Measurements from ENCODE around the gene AP1M2.
"Not testable (repeated sequence)": the region's sequence is repeated elsewhere in the genome, so short reads cannot be mapped to it uniquely, and the experiment has no call there.

Gene AP1M2

DNA sequence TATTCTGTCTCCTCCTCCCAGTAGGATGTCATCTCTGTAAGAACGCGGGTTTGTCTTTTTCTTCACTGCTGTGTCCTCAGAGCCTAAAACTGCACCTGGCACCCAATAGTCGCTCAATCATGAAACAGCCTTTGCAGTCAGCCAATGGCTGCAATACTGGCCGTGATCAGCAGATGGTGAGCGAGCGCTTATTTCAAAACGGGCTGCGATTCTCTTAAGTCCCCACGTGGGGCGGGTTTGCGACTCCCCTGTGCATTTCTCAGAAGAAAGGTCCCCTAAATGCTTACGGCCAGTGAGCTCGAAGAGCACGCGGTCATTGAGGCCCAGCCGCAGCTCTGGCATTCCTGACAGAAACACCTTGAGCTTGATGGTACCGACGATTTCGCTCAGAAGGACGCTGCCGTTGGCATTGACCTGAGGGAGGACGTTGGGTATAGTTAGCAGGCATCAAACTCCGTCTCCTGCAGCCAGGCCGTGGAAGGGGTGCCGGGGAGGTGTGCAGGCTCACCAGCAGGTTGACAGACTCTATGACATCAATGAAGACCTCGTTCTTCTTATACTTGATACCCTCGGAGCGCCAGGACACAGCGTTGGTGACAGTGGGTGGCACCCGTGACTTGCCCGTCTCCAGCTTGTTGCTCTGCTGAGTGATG lies 6.0 kb downstream of the AP1M2 start:
- H3K36me3 ChIP-seq (ENCODE audit: control insufficient read depth, insufficient read depth, low read length): no peaks in the 10 kb centered on the region
- H3K27ac ChIP-seq (ENCODE audit: insufficient read depth, low read length, poor library complexity, severe bottlenecking): no peak overlapping the region

DNA sequence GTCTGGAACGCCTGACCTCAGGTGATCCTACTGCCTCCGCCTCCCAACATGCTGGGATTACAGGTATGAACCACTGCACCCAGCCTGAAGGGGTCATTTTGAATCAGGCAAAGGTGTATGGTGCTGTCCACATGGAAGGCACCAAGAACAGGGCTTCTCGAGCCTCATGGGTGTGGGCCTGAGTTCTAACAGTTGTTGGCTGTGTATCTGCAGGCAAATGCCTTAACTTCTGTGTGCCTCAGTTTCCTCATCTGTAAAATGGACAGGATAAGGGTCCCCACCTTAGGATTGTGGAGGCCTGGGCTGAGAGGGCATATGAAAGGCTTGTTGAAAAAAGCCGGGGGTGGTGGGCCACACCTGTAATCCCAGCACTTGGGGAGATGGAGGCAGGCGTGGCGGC lies 9.2 kb downstream of the AP1M2 start:
- H3K9me3 ChIP-seq (ENCODE audit: control insufficient read depth, low read length): no peaks in the 10 kb centered on the region
- no peak for DNase-seq
- no peak overlapping the region for H3K4me3 ChIP-seq (ENCODE audit: insufficient read depth, low read depth, low read length, poor library complexity, severe bottlenecking)
- no peaks in the 10 kb centered on the region for H3K4me1 ChIP-seq (ENCODE audit: control insufficient read depth, insufficient read depth, low read length, poor library complexity, severe bottlenecking)
- H3K27me3 ChIP-seq (replicated peaks; ENCODE audit: control insufficient read depth, insufficient read depth, low read length, poor library complexity, severe bottlenecking): no peaks in the 10 kb centered on the region
- no peak overlapping the region for H3K27ac ChIP-seq (ENCODE audit: insufficient read depth, low read length, poor library complexity, severe bottlenecking)
- H3K36me3 ChIP-seq (ENCODE audit: control insufficient read depth, insufficient read depth, low read length): no peaks in the 10 kb centered on the region

More for the DNA sequence above, 6.0 kb downstream of the AP1M2 start:
- DNase-seq: peak; percentile 71 to 78 (median 75)
- no peaks in the 10 kb centered on the region for H3K27me3 ChIP-seq (replicated peaks; ENCODE audit: control insufficient read depth, insufficient read depth, low read length, poor library complexity, severe bottlenecking)
- H3K4me3 ChIP-seq (ENCODE audit: insufficient read depth, low read depth, low read length, poor library complexity, severe bottlenecking): no peak overlapping the region
- H3K4me1 ChIP-seq (ENCODE audit: control insufficient read depth, insufficient read depth, low read length, poor library complexity, severe bottlenecking): no peaks in the 10 kb centered on the region
- H3K9me3 ChIP-seq (ENCODE audit: control insufficient read depth, low read length): no peaks in the 10 kb centered on the region

DNA sequence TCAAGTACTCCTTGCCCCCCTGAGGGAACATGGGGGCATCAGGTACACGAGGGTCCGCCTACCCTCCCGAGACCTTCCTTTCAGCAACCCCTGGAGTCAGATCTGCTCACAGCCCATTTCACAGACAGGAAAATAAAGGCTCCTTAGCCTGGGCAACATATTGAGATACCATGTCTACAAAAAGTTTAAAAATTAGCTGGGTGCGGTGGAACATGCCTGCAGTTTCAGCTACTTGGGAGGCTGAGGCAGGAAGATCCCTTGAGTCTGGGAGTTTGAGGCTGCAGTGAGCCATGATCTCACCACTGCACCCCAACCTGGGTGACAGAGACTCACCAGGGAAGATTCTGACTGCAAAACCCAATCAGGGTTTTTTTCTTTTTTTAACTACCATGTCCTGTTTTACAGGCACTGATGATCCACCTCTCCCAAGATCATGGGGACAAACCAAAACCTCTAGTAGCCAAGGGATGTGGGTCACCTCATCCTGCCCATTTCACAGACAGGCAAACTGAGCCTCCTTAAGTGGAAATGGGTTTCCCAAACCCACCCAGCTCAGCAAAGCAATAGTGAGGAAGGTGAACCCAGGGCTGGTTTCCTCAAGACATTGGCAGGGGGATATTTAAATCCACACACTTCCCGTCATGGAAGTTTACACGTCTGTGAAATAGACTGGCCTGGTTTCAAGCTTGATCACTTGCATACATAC lies 11.9 kb downstream of the AP1M2 start:
- no peak for DNase-seq
- no peak overlapping the region for H3K4me3 ChIP-seq (ENCODE audit: insufficient read depth, low read depth, low read length, poor library complexity, severe bottlenecking)
- H3K36me3 ChIP-seq (ENCODE audit: control insufficient read depth, insufficient read depth, low read length): no peaks in the 10 kb centered on the region
- H3K27me3 ChIP-seq (replicated peaks; ENCODE audit: control insufficient read depth, insufficient read depth, low read length, poor library complexity, severe bottlenecking): no peaks in the 10 kb centered on the region
- H3K4me1 ChIP-seq (ENCODE audit: control insufficient read depth, insufficient read depth, low read length, poor library complexity, severe bottlenecking): peaks cover 6% of the 10 kb centered on the region
- H3K27ac ChIP-seq (ENCODE audit: insufficient read depth, low read length, poor library complexity, severe bottlenecking): no peak overlapping the region
- no peaks in the 10 kb centered on the region for H3K9me3 ChIP-seq (ENCODE audit: control insufficient read depth, low read length)

DNA sequence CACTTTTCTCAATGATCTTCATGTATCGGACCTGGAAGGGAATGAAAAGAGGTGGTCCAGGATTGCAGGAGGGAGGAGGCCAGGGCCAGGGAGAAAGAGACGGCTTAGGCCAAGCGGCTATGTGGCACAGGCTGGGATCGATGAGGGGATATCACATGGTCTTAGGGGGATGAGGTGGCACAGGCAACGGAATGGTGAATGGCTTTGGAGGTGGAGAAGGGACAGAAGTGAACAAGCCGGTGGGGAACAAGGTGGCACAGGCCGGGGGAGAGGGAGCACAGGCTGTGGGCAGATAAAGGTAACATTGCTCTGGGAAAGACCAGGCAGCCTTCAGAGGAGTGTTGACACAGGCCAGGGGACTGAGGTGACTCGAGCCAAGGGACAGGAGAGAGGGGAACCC lies 12.7 kb downstream of the AP1M2 start:
- no peaks in the 10 kb centered on the region for H3K36me3 ChIP-seq (ENCODE audit: control insufficient read depth, insufficient read depth, low read length)
- H3K4me3 ChIP-seq (ENCODE audit: insufficient read depth, low read depth, low read length, poor library complexity, severe bottlenecking): no peak overlapping the region
- no peak for DNase-seq
- no peaks in the 10 kb centered on the region for H3K27me3 ChIP-seq (replicated peaks; ENCODE audit: control insufficient read depth, insufficient read depth, low read length, poor library complexity, severe bottlenecking)
- H3K27ac ChIP-seq (ENCODE audit: insufficient read depth, low read length, poor library complexity, severe bottlenecking): no peak overlapping the region
- H3K4me1 ChIP-seq (ENCODE audit: control insufficient read depth, insufficient read depth, low read length, poor library complexity, severe bottlenecking): peaks cover 7% of the 10 kb centered on the region
- no peaks in the 10 kb centered on the region for H3K9me3 ChIP-seq (ENCODE audit: control insufficient read depth, low read length)

DNA sequence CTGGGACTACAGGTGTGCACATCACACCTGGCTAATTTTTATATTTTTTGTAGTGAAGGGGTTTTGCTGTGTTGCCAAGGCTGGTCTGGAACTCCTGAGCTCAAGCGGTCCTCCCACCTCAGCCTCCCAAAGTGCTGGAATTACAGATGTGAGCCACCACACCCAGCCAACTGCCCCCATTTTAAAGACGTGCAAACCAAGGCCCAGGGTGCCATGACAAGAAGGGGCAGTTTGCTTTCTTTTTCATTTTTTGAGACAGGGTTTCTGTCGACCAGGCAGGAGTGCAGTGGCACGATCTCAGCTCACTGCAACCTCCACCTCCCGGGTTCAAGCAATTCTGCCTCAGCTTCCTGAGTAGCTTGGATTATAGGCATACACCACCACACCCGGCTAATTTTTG lies 13.3 kb downstream of the AP1M2 start:
- not testable (repeated sequence) for H3K27ac ChIP-seq (ENCODE audit: insufficient read depth, low read length, poor library complexity, severe bottlenecking); H3K27me3 ChIP-seq (replicated peaks; ENCODE audit: control insufficient read depth, insufficient read depth, low read length, poor library complexity, severe bottlenecking); H3K36me3 ChIP-seq (ENCODE audit: control insufficient read depth, insufficient read depth, low read length); H3K4me3 ChIP-seq (ENCODE audit: insufficient read depth, low read depth, low read length, poor library complexity, severe bottlenecking); DNase-seq; H3K9me3 ChIP-seq (ENCODE audit: control insufficient read depth, low read length)
- H3K4me1 ChIP-seq (ENCODE audit: control insufficient read depth, insufficient read depth, low read length, poor library complexity, severe bottlenecking): peaks cover 11% of the 10 kb centered on the region

DNA sequence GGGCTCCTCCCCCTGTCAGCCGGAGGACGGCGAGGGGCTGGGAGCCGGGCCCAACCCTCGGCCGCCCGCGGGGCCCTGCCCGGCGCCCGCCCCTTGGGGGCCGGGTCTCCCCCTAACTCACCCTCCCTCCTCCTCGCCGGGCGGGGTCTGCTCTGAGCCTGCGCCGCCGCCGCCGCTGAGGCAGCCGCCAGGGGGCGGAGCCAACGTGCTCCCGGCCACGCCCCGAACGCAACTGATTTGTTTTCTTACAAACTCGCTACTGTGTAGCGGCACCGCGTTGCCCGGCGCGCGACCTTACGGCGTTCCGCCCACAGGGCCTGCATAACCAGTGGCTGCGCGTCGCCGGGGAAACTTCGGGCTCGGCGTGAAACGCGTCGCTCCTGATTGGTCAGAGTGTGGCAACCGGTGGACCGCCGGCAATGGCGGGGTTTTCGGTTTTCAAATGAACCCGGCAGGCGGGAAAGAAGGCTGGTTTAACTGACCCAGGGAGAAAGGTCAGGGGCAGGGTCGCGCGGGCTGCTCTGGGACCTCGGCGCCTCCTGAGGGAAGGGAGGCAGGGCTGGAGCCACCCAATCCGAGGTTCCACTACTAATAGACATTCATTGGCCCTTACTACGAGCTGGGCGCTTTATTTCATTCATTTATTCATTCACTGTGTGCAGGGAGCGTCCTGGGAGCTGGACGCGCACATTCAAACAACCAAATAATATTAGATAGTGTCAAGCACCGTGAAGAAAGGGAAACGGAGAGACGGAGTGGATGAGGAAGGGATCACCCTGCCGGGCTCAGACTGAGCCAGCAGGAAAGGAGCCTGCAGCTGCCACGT lies 18.1 kb downstream of the AP1M2 start, which contains the start of gene CDKN2D:
TSS of gene CDKN2D (minus strand) at position 154 of the 826 bp plus-strand sequence. CDS start 326 bp downstream, outside the sequence.
- no peaks in the 10 kb centered on the region for H3K9me3 ChIP-seq (ENCODE audit: control insufficient read depth, low read length)
- DNase-seq: peak; percentile 99 to 100 (median 99)
- peaks cover 37% of the 10 kb centered on the region for H3K4me1 ChIP-seq (ENCODE audit: control insufficient read depth, insufficient read depth, low read length, poor library complexity, severe bottlenecking)
- no peaks in the 10 kb centered on the region for H3K27me3 ChIP-seq (replicated peaks; ENCODE audit: control insufficient read depth, insufficient read depth, low read length, poor library complexity, severe bottlenecking)
- H3K4me3 ChIP-seq (ENCODE audit: insufficient read depth, low read depth, low read length, poor library complexity, severe bottlenecking): peak within 1 kb of the TSS; percentile 84
- peak within 1 kb of the TSS; percentile 74 for H3K27ac ChIP-seq (ENCODE audit: insufficient read depth, low read length, poor library complexity, severe bottlenecking)
- H3K36me3 ChIP-seq (ENCODE audit: control insufficient read depth, insufficient read depth, low read length): no peaks in the 10 kb centered on the region

DNA sequence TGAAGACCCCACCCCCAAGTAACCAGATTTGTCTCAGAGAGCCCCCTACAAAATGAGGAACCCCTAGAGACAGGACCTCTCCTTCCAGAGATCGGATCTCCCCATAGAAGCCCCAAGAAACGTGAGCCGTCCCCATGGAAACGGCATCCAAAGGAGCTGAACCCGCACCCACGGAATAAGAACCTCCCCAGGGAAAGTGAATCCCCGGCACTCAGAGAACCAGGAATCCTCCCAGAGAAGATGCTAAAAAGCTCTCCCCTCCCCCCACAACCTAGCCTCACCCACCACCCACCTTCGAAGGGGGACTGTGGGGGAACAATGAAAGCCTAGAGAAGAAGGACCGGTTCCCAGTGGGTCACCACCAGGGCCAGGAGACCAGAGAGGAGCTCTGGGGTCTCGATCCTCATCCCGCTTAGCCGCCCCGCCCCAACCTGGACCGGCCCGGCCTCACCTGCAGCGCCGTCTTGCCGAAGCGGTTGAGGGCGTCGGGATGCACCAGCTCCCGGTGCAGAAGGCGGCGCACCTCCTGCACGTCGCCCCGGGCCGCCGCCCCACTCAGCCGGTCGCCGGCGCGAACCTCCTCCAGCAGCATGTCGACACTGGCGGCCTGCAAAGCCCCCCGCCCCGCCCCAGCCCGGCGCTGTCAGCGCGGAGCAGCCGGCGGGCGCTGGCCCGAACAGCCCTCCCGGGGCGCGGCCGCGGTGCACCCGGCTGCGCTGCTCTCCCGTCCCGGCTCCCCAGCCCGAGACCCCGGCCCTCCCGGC lies 18.9 kb downstream of the AP1M2 start:
- peak overlapping the region; percentile 84 for H3K4me3 ChIP-seq (ENCODE audit: insufficient read depth, low read depth, low read length, poor library complexity, severe bottlenecking)
- no peaks in the 10 kb centered on the region for H3K9me3 ChIP-seq (ENCODE audit: control insufficient read depth, low read length)
- peaks cover 37% of the 10 kb centered on the region for H3K4me1 ChIP-seq (ENCODE audit: control insufficient read depth, insufficient read depth, low read length, poor library complexity, severe bottlenecking)
- no peaks in the 10 kb centered on the region for H3K27me3 ChIP-seq (replicated peaks; ENCODE audit: control insufficient read depth, insufficient read depth, low read length, poor library complexity, severe bottlenecking)
- H3K36me3 ChIP-seq (ENCODE audit: control insufficient read depth, insufficient read depth, low read length): no peaks in the 10 kb centered on the region
- H3K27ac ChIP-seq (ENCODE audit: insufficient read depth, low read length, poor library complexity, severe bottlenecking): peak overlapping the region; percentile 74
- DNase-seq: peak in 2 of 3 donors; percentile 17 to 46

DNA sequence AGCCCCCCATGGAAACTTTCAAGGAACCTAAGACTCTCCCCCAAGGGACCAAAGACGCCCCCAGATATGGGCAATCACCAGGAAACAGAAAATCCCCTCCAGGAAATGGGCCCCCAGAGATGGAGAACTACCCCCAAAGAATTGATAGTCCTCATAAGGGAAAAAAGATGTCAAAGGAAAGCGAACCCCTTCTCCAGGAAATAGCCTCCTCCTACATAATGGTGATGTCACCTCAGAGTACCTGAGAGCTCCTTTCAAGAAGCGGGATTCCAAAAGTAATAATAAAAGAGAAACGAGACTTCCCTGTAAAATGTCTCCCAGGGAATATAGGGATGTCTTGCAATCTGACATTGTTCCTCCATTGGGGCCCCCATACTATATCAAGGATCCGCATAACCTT lies 19.5 kb downstream of the AP1M2 start:
- Histone ChIP-seq H3K4me3 (ENCODE audit: insufficient read depth, low read depth, low read length, poor library complexity, severe bottlenecking) (peak overlapping the region; percentile 84), H3K27me3 (replicated peaks; ENCODE audit: control insufficient read depth, insufficient read depth, low read length, poor library complexity, severe bottlenecking) (no peaks in the 10 kb centered on the region), H3K9me3 (ENCODE audit: control insufficient read depth, low read length) (no peaks in the 10 kb centered on the region), H3K27ac (ENCODE audit: insufficient read depth, low read length, poor library complexity, severe bottlenecking) (peak overlapping the region; percentile 74), H3K36me3 (ENCODE audit: control insufficient read depth, insufficient read depth, low read length) (no peaks in the 10 kb centered on the region), H3K4me1 (ENCODE audit: control insufficient read depth, insufficient read depth, low read length, poor library complexity, severe bottlenecking) (peaks cover 37% of the 10 kb centered on the region)
- no peak for DNase-seq

DNA sequence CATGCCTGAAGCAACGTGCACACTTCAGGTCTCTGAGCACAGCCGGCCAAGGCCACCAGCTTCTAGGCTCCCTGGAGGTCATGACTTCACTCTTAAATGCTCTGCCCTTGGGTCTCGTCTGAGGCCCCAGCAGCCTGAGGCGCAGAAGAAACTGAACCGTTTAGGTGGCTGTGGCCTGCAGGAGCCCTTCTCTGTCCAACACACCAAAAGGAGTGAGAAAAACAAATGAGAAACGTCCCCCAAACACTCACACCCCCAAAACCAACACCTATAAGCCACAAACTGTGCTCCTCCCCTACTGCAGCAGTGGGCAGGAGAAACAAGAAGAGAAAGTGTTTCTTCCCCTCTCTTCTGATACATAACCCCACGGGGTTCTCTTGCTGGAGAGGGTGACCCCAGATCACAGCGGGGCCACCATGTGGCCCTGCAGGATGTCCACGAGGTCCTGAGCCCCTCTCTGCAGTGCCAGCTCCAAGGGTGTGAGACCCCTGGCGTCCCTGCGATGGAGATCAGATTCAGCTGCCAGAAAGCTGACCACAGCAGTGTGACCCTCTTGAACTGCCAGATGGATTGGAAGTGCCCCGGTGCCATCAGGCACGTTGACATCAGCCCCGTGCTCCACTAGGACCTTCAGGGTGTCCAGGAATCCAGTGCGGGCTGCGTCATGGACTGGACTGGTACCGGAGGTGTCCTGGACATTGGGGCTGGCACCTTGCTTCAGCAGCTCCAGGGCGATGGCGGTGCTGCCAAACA lies 20.3 kb downstream of the AP1M2 start:
- Histone ChIP-seq H3K9me3 (ENCODE audit: control insufficient read depth, low read length) (no peaks in the 10 kb centered on the region), H3K36me3 (ENCODE audit: control insufficient read depth, insufficient read depth, low read length) (peaks cover under 1% of the 10 kb centered on the region), H3K27ac (ENCODE audit: insufficient read depth, low read length, poor library complexity, severe bottlenecking) (peak overlapping the region; percentile 74), H3K4me3 (ENCODE audit: insufficient read depth, low read depth, low read length, poor library complexity, severe bottlenecking) (peak overlapping the region; percentile 84), H3K4me1 (ENCODE audit: control insufficient read depth, insufficient read depth, low read length, poor library complexity, severe bottlenecking) (peaks cover 31% of the 10 kb centered on the region), H3K27me3 (replicated peaks; ENCODE audit: control insufficient read depth, insufficient read depth, low read length, poor library complexity, severe bottlenecking) (no peaks in the 10 kb centered on the region)
- DNase-seq: peak; percentile 34 to 52 (median 35)
